HL-60/S4 treated with retinoic acid at 250 ng/mL for 4 days and 3 days (cell line): ENCODE measurements around the gene VIPR1.

Experiments
- in situ Hi-C: fragments of 300-500 bp; cut with MboI; formaldehyde crosslinking; loops from 2 replicates; pipeline ENCODE4 v1.7.0; 2022; ENCODE audit warnings: low sequenced_read_pairs

The VIPR1 gene

DNA sequence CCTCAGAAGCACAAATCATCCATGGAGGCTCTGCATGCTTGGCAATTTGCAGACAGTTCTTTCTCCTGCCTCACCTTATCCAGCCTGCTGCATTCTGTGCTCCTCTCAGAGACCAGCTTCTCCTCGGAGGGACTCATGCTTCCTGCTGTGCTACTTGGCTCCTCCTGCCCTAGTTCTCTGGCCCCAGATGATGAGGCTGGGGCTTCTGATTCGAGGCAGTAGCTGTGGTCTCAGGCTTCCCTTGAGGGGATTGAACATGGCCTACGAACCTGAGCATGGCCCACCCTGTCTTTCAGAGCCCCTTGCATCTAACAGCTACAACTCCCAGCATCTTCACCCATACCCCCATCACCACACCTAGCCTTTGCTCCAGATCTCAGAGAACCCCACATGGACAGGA is 6.7 kb downstream of the VIPR1 start:
- in situ Hi-C loops = no loop called here

- in situ Hi-C loops = no loop called here
Measured at GRCh38 chr3:42510325-42510724, 7.9 kb downstream of the VIPR1 start.

DNA sequence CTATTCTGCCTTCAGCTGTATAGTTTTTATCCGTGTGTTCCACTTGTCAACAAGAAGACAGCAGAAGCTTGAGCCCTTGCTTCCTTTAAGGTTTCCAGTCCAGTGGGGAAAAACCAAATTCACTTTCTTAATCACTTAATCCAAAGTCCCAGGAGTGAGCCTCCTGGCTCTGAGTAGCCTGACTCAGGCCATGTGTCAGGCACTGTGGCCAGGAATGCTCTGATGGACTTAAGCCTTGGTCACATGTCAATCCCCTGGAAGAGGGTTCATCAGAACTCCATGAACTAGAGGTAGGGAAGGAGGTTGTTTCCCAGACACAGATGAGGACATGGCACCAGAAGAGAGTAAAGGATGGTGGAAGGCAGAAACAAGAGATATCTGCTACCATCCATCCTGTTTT is 8.8 kb downstream of the VIPR1 start:
- in situ Hi-C loops = no loop called here

DNA sequence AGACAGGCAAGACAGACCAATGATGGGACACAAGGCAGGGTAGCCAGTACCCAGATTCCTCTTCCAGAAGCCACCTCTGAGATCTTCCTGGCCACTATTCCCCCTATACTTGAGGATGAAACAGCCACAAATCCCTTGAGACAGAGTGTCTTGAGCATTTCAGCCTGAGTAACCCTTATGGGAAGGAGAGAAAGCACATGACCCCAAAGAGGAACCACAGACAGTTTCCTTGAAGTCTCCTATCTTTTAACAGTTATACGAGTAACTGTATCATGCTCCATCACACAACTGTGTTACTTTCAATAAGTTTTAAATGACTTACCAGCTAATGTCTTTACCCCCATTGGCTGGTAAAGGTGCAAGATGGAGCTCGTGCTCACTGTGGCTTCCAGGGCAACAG is 9.3 kb downstream of the VIPR1 start:
- in situ Hi-C loops = no loop called here

DNA sequence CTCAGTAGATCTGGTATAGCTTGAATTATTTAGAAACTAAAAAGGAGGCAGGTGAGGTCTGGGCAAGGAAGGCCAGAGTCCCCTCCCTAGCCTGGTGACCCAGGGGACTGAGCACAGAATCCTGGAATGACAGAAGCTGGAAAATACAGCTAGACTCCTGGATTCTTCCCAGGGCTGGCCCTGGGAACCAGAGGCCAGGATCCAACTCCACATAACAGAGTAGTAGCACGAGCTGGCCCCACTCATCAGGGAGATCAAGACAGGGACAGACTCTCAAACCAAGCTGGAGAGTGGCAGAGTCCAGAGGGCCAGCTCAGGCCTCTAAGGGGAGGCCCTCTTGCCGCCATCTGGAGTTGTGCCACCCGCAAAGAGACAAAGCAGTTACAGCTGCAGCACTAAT is 10.7 kb downstream of the VIPR1 start:
- in situ Hi-C loops = no loop called here

DNA sequence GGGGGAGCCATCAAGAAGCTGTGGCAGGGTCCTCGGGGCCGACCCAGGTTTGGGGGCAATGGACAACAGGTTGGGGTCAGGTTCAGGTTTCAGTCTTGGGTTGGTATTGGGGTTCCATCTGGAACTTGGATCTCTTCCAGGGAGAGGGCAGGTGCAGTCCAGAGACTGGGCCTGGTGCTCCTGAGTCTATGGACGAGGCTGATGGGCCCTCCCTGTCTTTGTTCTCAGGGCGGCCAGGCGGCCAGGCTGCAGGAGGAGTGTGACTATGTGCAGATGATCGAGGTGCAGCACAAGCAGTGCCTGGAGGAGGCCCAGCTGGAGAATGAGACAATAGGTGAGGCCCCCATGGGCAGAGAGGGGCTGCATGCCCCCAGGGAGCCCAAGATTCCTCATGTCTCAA is 11.1 kb downstream of the VIPR1 start:
- in situ Hi-C loops = no loop called here

GRCh38 chr3:42514876-42515275 is 12.4 kb downstream of the VIPR1 start:
- in situ Hi-C loops = no loop called here

DNA sequence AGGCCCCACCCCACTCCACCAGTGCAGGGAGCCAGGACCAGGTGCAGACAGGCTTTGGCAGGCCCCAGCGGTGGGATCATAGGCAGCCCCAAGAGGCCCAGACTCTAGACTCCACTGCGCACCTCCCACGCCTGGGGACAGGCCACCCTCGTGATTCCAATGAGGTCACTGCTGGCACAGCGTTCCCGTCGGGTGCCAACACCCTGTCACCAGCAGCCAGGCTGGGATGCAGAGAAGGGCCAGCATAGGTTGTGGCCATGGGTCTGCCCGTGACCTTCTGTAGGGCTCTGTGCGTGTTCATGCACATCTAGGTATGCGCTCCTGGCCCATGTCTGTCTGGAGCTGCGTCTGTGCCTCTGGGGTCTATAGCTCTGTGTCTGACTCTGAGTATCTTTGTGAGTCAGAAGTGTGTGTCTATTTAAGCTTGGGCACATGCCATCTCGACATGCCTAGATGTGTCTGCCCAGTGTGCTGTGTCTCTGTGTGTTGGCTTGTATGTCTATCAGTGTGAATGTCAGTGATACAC is 13.0 kb downstream of the VIPR1 start:
- in situ Hi-C loops = no loop called here

DNA sequence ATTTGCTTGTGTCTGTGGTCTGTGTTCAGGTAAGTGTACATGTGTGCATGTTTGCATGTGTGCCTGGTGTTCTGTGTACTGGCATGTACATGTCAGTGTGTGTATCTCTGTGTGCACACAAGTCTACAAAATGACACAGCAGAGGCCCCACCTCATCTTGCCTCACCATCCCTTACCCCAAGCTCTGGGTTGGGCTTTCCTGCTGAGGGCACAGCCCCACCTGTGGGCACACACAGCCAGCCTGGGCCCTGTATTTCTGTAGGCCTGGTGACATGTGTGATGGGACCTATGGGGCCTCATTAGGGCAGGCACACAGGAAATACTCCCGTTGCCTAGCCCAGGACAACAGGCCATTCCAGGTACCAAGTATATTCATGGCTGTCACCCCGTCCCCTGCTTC is 13.5 kb downstream of the VIPR1 start:
- in situ Hi-C loops = no loop called here

GRCh38 chr3:42516443-42516842 is 14.0 kb downstream of the VIPR1 start:
- in situ Hi-C loops = no loop called here

DNA sequence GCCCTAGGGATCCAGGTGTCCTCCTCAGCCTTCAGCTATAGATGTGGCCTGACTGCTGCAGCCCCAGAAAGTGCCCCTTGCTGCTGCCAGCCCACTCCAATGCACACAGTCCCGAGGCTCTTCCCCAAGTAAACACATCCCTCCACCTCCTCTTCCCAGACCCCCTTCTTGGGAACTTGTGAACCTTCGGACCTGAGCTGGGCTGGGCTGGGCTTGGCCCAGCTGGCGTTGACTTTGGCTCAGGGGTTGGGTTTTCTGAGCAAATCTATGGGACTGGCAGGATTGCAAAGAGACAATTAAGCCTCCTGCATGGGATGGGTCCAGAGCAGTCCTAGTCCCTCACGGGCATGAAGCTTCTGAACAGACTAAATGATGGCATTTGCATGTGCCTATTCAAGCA is 14.7 kb downstream of the VIPR1 start:
- in situ Hi-C loops = no loop called here

DNA sequence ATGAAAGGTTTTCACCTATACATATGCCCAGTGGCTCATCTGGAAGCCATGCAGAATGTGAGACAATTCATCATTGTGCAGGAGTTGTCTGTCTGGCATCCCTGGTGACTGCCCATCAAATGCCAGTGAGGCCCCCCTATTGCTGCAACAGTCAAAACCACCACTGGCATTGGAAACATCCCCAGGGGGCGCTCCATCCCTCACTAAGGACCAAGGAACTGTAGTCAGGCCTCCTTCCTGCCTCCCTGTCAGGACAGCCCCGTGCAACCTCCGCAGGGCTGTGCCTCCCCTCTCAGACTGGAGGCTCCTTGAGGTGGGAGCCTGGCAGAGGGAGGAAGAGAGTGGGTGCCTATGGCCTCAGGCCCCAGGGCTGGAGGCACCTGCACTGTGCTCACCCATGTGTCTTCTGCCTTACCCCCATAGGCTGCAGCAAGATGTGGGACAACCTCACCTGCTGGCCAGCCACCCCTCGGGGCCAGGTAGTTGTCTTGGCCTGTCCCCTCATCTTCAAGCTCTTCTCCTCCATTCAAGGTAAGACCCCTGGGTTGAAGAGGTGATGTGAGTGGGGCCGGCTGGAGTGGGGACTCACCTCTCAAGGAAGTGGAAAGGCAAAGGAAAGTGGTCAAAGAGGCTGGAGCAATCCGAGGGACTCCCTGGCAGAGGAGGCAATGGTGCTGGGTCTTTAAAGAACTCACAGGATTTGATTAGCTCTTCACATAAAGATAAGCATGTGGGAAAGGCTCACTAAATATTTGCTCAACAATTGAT is 16.5 kb downstream of the VIPR1 start:
- in situ Hi-C loops = no loop called here

DNA sequence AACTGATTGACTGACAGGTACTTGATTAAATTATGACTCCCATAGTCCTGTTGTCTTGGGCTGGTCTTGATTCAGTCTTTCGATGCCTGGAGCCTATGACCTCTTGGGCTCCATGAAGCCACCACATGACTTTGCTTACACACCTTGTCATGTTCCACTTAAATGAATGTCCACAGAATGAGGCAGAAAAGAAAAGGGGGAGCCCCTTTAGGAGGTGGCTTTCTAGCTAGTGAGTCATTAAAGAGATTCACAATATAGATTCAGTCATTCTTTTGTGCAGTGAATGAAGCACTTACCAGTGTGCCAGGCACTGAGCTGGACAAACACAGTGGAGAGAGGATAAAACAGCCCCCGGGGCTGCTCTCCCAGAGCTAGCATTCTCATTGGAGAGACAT is 17.1 kb downstream of the VIPR1 start:
- in situ Hi-C loops = no loop called here

GRCh38 chr3:42520336-42520735 is 17.9 kb downstream of the VIPR1 start:
- in situ Hi-C loops = no loop called here

DNA sequence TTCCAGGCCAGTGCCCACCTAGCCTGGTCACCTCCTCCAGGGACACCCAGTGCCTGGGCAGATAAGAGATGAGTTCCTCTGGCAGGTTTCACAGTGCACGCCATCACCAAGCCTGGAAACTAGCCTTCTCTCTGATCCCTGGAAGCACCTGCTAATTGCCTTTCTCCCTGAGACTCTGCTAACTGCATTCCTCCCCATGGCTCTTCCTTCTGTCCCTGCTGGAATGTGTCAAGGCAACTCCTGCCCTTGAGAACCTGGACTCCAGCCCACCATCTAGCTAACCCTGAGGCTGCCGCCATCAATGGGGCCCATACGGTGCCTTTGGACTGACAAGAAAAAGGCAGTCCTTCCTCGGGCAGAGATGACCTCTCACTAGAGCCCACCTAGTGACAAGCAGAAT is 18.5 kb downstream of the VIPR1 start:
- in situ Hi-C loops = no loop called here

DNA sequence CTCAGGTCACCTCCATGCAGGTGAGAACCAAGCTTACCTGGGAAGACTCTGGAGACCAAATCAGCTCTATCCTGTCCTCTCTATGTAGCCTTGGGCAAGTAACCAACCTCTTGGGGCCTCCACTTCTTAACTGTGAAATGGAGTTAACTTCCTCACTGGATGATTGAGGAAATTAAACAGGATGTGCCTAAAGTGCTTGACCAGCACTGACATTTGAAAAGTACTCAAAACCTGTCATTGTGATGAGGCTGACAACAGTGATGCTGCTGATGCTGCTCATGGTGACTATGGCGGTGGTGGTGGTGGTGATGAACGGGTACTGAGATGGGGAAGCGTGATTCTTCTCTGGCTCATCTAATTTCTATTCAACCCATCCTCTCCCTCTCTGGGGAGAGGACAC is 22.3 kb downstream of the VIPR1 start:
- in situ Hi-C loops = loop anchor here (25.0 kb wide), 1 partner anchor 287 kb away; no protein-coding TSS in a partner anchor

- in situ Hi-C loops = loop anchor here (25.0 kb wide), 1 partner anchor 288 kb away; no protein-coding TSS in a partner anchor
Measured at GRCh38 chr3:42525212-42525611, 22.8 kb downstream of the VIPR1 start.

DNA sequence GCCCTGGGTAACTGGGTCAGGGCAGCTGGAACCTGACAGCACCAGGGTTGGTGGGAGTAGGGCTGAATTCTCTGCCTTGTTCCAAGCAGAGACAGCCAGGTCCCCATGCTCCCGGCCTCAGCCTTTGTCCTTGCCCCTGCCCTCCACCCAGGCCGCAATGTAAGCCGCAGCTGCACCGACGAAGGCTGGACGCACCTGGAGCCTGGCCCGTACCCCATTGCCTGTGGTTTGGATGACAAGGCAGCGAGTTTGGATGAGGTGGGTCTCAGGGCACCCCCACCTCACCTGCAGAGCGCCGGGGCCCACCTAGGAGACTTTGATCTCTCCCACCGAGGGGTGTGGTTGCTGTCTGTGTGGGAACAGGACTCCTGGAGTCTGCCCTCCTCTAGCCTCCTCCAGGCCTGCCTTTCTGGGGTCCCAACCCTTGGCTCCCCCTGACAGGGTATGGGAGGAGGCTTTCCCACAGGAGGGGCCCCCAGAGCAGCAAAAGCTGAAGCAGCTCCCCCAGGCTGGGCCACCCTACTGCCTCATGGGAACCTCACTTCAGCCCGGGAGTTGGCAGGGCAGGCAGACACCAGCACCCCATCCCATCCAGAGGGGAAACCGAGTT is 23.4 kb downstream of the VIPR1 start:
- in situ Hi-C loops = loop anchor here (25.0 kb wide), 1 partner anchor 289 kb away; no protein-coding TSS in a partner anchor

DNA sequence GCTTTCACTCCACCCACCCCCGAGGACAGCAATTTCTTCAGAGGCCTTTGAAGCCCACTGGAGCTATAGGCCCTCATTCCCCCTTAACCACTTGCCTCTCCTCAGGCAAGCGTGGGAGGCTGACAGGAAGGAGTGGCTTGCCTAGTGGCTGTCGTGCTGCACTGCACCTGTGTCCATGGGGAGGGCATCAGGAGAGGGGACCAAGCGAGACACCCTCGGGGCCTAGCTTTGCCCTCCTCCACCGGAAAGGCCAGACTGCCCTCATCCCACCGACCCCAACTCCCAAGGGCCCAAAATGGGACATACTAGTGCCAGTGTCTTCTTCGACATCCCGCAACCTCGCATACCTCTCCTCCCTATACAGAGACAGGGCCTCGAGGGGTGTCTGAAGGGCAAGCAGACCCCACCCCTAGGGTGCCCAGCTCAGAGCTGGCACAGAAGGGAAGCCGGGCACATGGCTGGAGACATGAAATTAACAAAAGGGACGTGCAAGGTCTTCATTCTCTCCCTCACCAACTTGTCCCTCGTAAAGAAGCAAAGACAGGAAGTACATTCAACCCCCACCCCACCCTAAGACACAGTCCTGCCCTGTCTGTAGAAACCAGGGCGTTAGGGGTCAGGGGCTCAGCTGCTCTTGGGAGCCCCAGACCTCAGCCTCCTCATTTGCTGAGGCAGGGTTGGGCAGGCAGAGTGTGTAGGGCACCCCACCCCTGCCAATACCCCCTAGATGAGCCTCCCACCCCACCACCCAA is 24.3 kb downstream of the VIPR1 start:
- in situ Hi-C loops = loop anchor here (25.0 kb wide), 1 partner anchor 289 kb away; no protein-coding TSS in a partner anchor

DNA sequence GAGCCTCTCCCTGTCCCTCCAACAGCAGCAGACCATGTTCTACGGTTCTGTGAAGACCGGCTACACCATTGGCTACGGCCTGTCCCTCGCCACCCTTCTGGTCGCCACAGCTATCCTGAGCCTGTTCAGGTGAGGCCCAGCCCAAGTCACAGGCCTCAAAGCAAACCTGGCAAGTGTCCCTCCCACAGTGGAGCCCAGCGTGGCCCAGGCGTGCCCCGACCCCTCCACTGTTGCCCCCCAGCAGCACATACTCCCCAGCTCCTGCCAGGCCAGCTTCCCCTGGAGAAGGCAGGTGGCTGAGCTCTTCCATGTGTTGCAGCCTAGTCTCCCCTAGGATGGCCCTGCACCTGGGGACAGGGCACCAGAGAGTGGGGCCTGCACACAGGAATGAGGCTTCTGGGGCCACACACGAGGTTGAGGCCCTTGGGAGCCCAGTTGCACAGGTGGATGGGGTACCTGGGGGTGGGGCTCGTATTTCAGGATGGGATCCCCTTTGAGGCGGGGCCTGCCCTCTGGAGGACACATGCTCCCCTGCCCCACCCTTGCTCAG is 25.0 kb downstream of the VIPR1 start:
- in situ Hi-C loops = loop anchor here (25.0 kb wide), 1 partner anchor 290 kb away; no protein-coding TSS in a partner anchor

- in situ Hi-C loops = loop anchor here (25.0 kb wide), 1 partner anchor 292 kb away; no protein-coding TSS in a partner anchor
Measured at GRCh38 chr3:42529468-42529867, 27.0 kb downstream of the VIPR1 start.
